Left ventricle myocardium inferior (tissue), 1 donor: Measurements from ENCODE around the gene ELOVL6. TPM values are rescaled to one million over a fixed set of nuclear protein-coding genes. Genes with fewer than 3 reads are reported as not detected.
"Not testable (repeated sequence)": the region's sequence is repeated elsewhere in the genome, so short reads cannot be mapped to it uniquely, and the experiment has no call there.

Experiments
- DNase-seq: peaks from one replicate; pipeline ENCODE4 v3.0.0-alpha.2; 2020
- H3K27ac ChIP-seq: fragments of 200-600 bp; replicated peaks from 2 replicates; pipeline ENCODE4 v1.8.0; 2021
- H3K27me3 ChIP-seq: fragments of 200-600 bp; 2 replicates; pipeline ENCODE4 v1.8.0; 2021; ENCODE audit warnings: low read depth
- H3K36me3 ChIP-seq: fragments of 200-600 bp; 2 replicates; pipeline ENCODE4 v1.8.0; 2021
- H3K4me1 ChIP-seq: fragments of 200-600 bp; 2 replicates; pipeline ENCODE4 v1.8.0; 2021
- H3K4me3 ChIP-seq: fragments of 200-600 bp; 2 replicates; pipeline ENCODE4 v1.8.0; 2021; ENCODE audit warnings: mild to moderate bottlenecking, moderate library complexity
- H3K9me3 ChIP-seq: fragments of 200-600 bp; replicated peaks from 2 replicates; pipeline ENCODE4 v1.8.0; 2021
- CTCF ChIP-seq: fragments of 200-600 bp; IDR thresholded peaks from 2 replicates; pipeline ENCODE4 v1.8.0; 2021; ENCODE audit warnings: antibody characterized with exemption, mild to moderate bottlenecking, borderline replicate concordance
- intact Hi-C: fragments of 100-400 bp; cut with micrococcal nuclease; formaldehyde crosslinking; loops from one replicate; pipeline ENCODE4 v1.11.0; 2022
- long read RNA-seq: library from polyadenylated mRNA; unstranded; transcript quantifications from one replicate; pipeline ENCODE4 v2.0.0, GENCODE V29; 2021
- total RNA-seq: library from RNA; stranded (reverse); fragmentation: NEBNext Ultra II Directional; extraction: Animal tissue kit (Norgen Biotek cat#: 25700); gene quantifications from one replicate; pipeline ENCODE4 v1.2.1, GENCODE V29; 2021
- donor health status: DM: no; HTN: yes; CAD: no; lungs with severe emphysema.

The ELOVL6 gene, protein sequence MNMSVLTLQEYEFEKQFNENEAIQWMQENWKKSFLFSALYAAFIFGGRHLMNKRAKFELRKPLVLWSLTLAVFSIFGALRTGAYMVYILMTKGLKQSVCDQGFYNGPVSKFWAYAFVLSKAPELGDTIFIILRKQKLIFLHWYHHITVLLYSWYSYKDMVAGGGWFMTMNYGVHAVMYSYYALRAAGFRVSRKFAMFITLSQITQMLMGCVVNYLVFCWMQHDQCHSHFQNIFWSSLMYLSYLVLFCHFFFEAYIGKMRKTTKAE
- total RNA-seq, result 2.6 TPM
- long read RNA-seq, partial matches to known transcripts, result 0 of 1 reads
- long read RNA-seq, other reads (novel, unspliced or antisense), result 1 of 1 reads

DNA sequence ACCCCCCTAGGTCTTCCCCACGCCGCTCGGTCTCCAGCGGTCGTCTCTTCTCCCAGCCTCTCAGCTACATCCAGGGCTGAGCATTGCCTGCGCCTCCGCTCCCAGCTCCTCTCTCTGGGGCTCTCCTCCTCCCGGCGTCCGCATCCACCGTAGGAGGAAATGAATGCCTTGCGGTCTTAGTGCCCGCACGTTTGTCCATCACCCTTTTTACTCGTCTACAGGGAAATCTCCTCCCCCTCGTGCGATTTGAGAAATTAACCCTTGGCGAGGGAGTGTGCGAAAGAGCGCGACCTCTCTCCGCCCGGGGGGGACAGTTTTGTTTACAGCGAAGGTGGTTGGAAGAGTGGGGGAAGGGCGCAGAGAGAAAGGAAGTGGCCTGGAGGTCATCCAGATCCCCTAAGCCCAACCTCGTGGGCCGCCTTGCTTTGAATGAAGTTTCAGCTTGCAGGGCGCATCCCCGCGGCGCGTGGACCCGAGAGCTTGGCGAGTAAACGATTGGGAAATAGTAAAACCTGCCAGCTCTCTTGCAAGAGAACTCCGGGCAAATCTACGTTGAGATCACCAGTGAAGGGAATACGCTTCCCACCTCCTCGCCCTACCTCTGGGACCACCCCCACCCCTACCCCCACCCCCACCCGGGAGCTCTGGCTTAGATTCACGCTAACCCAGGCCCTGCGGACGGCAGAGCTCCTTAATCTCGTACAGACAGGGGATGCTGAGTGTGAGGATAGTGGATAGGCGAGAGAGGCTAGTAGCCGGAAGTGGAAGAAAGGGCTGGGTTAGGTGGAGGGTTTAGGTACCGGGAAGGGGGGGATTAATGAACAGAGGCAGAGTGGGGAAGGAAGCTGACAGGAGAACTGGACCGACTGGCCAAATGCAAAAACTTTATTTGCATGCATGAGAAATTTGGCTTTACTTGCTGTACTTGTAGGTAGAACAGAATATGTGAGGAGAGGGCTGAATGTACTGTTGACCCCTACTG is at the start of gene ELOVL6:
Gene ELOVL6, minus strand, starts transcription at position 181 of the 982 bp plus-strand sequence. CDS start 280 bp downstream, outside the sequence.
- no peak for TF ChIP-seq CTCF
- intact Hi-C loops, result loop anchor here (5.0 kb wide), 1 partner anchor 146 kb away; no protein-coding TSS in a partner anchor
- Histone ChIP-seq H3K9me3 (no peaks in the 10 kb centered on the region), H3K27me3 (peaks cover 11% of the 10 kb centered on the region), H3K27ac (peak within 1 kb of the TSS; percentile 76), H3K4me1 (peaks cover 37% of the 10 kb centered on the region), H3K36me3 (no peaks in the 10 kb centered on the region), H3K4me3 (peak within 1 kb of the TSS; percentile 78)
- DNase-seq, result peak; percentile 54

- H3K4me3 ChIP-seq, result no peak overlapping the region
- no peak for DNase-seq
- no peaks in the 10 kb centered on the region for H3K36me3 ChIP-seq
- H3K4me1 ChIP-seq, result no peaks in the 10 kb centered on the region
- H3K9me3 ChIP-seq, result no peaks in the 10 kb centered on the region
- intact Hi-C loops, result no loop called here
- H3K27me3 ChIP-seq, result peaks cover 6% of the 10 kb centered on the region
- no peak for TF ChIP-seq CTCF
- no peak overlapping the region for H3K27ac ChIP-seq
Observed at GRCh38 chr4:110248100-110248499, 49.7 kb upstream of the ELOVL6 start.

DNA sequence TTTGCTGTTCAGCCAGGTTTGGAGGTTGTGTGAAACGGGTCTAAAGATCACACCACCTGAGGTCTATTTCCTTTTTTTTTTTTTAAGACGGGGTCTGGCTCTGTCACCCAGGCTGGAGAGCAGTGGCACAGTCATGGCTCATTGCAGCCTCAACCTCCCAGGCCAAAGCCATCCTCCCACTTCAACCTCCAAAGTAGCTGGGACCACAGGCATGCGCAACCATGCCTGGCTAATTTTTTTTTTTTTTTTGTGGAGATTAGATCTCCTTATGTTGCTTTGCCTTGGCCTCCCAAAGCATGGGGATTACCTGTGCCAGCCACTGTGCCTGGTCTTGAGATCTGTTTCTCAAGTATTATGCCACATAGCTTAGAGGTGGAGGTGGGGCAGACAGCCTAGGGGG is 49.2 kb upstream of the ELOVL6 start:
- Histone ChIP-seq H3K27me3 (peaks cover 8% of the 10 kb centered on the region), H3K27ac (no peak overlapping the region), H3K9me3 (no peaks in the 10 kb centered on the region), H3K4me3 (no peak overlapping the region), H3K36me3 (no peaks in the 10 kb centered on the region), H3K4me1 (no peaks in the 10 kb centered on the region)
- TF ChIP-seq CTCF, result no peak
- intact Hi-C loops, result no loop called here
- no peak for DNase-seq

GRCh38 chr4:110245577-110245976 is 47.2 kb upstream of the ELOVL6 start:
- TF ChIP-seq CTCF, result no peak
- Histone ChIP-seq H3K27me3 (peaks cover 22% of the 10 kb centered on the region), H3K4me3 (no peak overlapping the region), H3K27ac (no peak overlapping the region), H3K36me3 (no peaks in the 10 kb centered on the region), H3K9me3 (no peaks in the 10 kb centered on the region), H3K4me1 (no peaks in the 10 kb centered on the region)
- intact Hi-C loops, result no loop called here
- no peak for DNase-seq

GRCh38 chr4:110236324-110236723 is 37.9 kb upstream of the ELOVL6 start:
- intact Hi-C loops, result no loop called here
- no peaks in the 10 kb centered on the region for H3K4me1 ChIP-seq
- H3K4me3 ChIP-seq, result no peak overlapping the region
- H3K36me3 ChIP-seq, result no peaks in the 10 kb centered on the region
- no peak for TF ChIP-seq CTCF
- peaks cover 13% of the 10 kb centered on the region for H3K27me3 ChIP-seq
- H3K27ac ChIP-seq, result no peak overlapping the region
- H3K9me3 ChIP-seq, result no peaks in the 10 kb centered on the region
- DNase-seq, result no peak

GRCh38 chr4:110233581-110233980 is 35.2 kb upstream of the ELOVL6 start:
- H3K4me3 ChIP-seq, DNase-seq, H3K9me3 ChIP-seq, H3K27me3 ChIP-seq, H3K27ac ChIP-seq, intact Hi-C loops, H3K4me1 ChIP-seq, H3K36me3 ChIP-seq: not testable (repeated sequence)
